ENCODE measurements around the gene DEFB124. TPM values are rescaled to one million over a fixed set of nuclear protein-coding genes. Genes with fewer than 3 reads are reported as not detected.

DEFB124 gene
- total RNA-seq, 1 experiment from 2014 or later: not detected

GRCh38 chr20:31475472-31476293 is 756 bp upstream of the DEFB124 start:
- H3K36me3 ChIP-seq (ENCODE audit: low read depth, low read length): no peaks in the 10 kb centered on the region
- H3K9ac ChIP-seq (ENCODE audit: low read length): no peak overlapping the region
- intact Hi-C loops (cut with micrococcal nuclease): no loop called here
- no peaks in the 10 kb centered on the region for H3K4me1 ChIP-seq (ENCODE audit: insufficient read depth, low read length)
- peaks cover 48% of the 10 kb centered on the region for H3K27me3 ChIP-seq (ENCODE audit: low read length)
- no peaks in the 10 kb centered on the region for H3F3A ChIP-seq (ENCODE audit: low read length, unreplicated experiment)
- no peak overlapping the region for H2AFZ ChIP-seq (ENCODE audit: low read length)
- TF ChIP-seq EZH2phosphoT487 (IDR thresholded peaks at IDR 0.05; ENCODE audit: borderline replicate concordance, low read length) (no peak), CTCF (conservative IDR thresholded peaks at IDR 0.05; ENCODE audit: low read depth, low read length) (no peak), EZH2 (IDR thresholded peaks at IDR 0.05; ENCODE audit: low read length, unreplicated experiment) (no peak)
- no peaks in the 10 kb centered on the region for H4K20me1 ChIP-seq (ENCODE audit: low read length)
- H3K4me2 ChIP-seq (ENCODE audit: low read length): no peak overlapping the region
- DNase-seq (no peak), ATAC-seq (no peak; the same call in 1 of the 2 replicates)
- H3K4me3 ChIP-seq (ENCODE audit: low read length): no peak overlapping the region
- no peaks in the 10 kb centered on the region for H3K9me2 ChIP-seq (replicated peaks; ENCODE audit: low read length)
- H3K79me2 ChIP-seq (ENCODE audit: low read length): no peaks in the 10 kb centered on the region
- CTCF ChIA-PET: no interaction called here
- H3K27ac ChIP-seq (ENCODE audit: low read length): no peak overlapping the region
- H3K9me3 ChIP-seq (ENCODE audit: low read length): no peaks in the 10 kb centered on the region
- BruUV-seq (replicated peaks): no TSS peak
- POLR2A ChIA-PET (ENCODE audit: unreplicated experiment): no interaction called here

GRCh38 chr20:31474097-31474436 is 860 bp downstream of the DEFB124 start:
- CTCF ChIA-PET: no interaction called here
- no peaks in the 10 kb centered on the region for H3K79me2 ChIP-seq (ENCODE audit: low read length)
- BruUV-seq (replicated peaks): no TSS peak
- H3K4me2 ChIP-seq (ENCODE audit: low read length): no peak overlapping the region
- H3K4me3 ChIP-seq (ENCODE audit: low read length): no peak overlapping the region
- H2AFZ ChIP-seq (ENCODE audit: low read length): no peak overlapping the region
- no peak overlapping the region for H3K27ac ChIP-seq (ENCODE audit: low read length)
- no peak for TF ChIP-seq EZH2 (IDR thresholded peaks at IDR 0.05; ENCODE audit: low read length, unreplicated experiment)
- no peaks in the 10 kb centered on the region for H3K9me2 ChIP-seq (replicated peaks; ENCODE audit: low read length)
- H3K36me3 ChIP-seq (ENCODE audit: low read depth, low read length): no peaks in the 10 kb centered on the region
- POLR2A ChIA-PET (ENCODE audit: unreplicated experiment): no interaction called here
- H3F3A ChIP-seq (ENCODE audit: low read length, unreplicated experiment): no peaks in the 10 kb centered on the region
- intact Hi-C loops (cut with micrococcal nuclease): no loop called here
- no peaks in the 10 kb centered on the region for H3K4me1 ChIP-seq (ENCODE audit: insufficient read depth, low read length)
- DNase-seq: no peak
- ATAC-seq: no peak
- H3K9ac ChIP-seq (ENCODE audit: low read length): no peak overlapping the region
- no peaks in the 10 kb centered on the region for H4K20me1 ChIP-seq (ENCODE audit: low read length)
- H3K9me3 ChIP-seq (ENCODE audit: low read length): no peaks in the 10 kb centered on the region
- peaks cover 43% of the 10 kb centered on the region for H3K27me3 ChIP-seq (ENCODE audit: low read length)

- Histone ChIP-seq H3K4me3 (ENCODE audit: low read length) (no peak overlapping the region), H4K20me1 (ENCODE audit: low read length) (no peaks in the 10 kb centered on the region), H3K4me2 (ENCODE audit: low read length) (no peak overlapping the region), H3K9me2 (replicated peaks; ENCODE audit: low read length) (no peaks in the 10 kb centered on the region), H3K4me1 (ENCODE audit: insufficient read depth, low read length) (no peaks in the 10 kb centered on the region), H3K27ac (ENCODE audit: low read length) (no peak overlapping the region), H3K36me3 (ENCODE audit: low read depth, low read length) (no peaks in the 10 kb centered on the region), H3K27me3 (ENCODE audit: low read length) (peaks cover 41% of the 10 kb centered on the region), H2AFZ (ENCODE audit: low read length) (no peak overlapping the region), H3K79me2 (ENCODE audit: low read length) (no peaks in the 10 kb centered on the region), H3K9me3 (ENCODE audit: low read length) (no peaks in the 10 kb centered on the region), H3F3A (ENCODE audit: low read length, unreplicated experiment) (no peaks in the 10 kb centered on the region), H3K9ac (ENCODE audit: low read length) (no peak overlapping the region)
- TF ChIP-seq EZH2 (IDR thresholded peaks at IDR 0.05; ENCODE audit: low read length, unreplicated experiment): no peak
- no peak for TF ChIP-seq EZH2phosphoT487 (IDR thresholded peaks at IDR 0.05; ENCODE audit: borderline replicate concordance, low read length)
- no peak for TF ChIP-seq CTCF (conservative IDR thresholded peaks at IDR 0.05; ENCODE audit: low read depth, low read length)
- ChIA-PET POLR2A (ENCODE audit: unreplicated experiment) (no interaction called here), CTCF (no interaction called here)
- ATAC-seq (no peak), DNase-seq (no peak)
- BruUV-seq (replicated peaks): no TSS peak
- intact Hi-C loops (cut with micrococcal nuclease): no loop called here
These were observed 1.4 kb downstream of the DEFB124 start for GRCh38 chr20:31473331-31474096.

Measured in PC-3 (cell line).